Hepatocyte (in vitro differentiated cells): Measurements from ENCODE around the gene EFHC2. TPM values are rescaled to one million over a fixed set of nuclear protein-coding genes. Genes with fewer than 3 reads are reported as not detected.

Source experiments
- DNase-seq: peaks from one replicate; pipeline ENCODE4 v3.0.0-alpha.2; 2016; ENCODE audit warnings: low spot score
- H2AFZ ChIP-seq: fragments of 200-600 bp; sonication (generic); 2 replicates; pipeline ENCODE4 v1.6.0; 2016; ENCODE audit warnings: antibody characterized with exemption, mild to moderate bottlenecking
- H3K27ac ChIP-seq: fragments of 200-600 bp; sonication (generic); 2 replicates; pipeline ENCODE4 v1.5.1; 2016; ENCODE audit warnings: mild to moderate bottlenecking
- H3K27me3 ChIP-seq: fragments of 200-600 bp; sonication (generic); 2 replicates; pipeline ENCODE4 v1.6.1; 2016
- H3K36me3 ChIP-seq: fragments of 200-600 bp; sonication (generic); replicated peaks from 2 replicates; pipeline ENCODE4 v1.5.1; 2016; ENCODE audit warnings: low read depth; ENCODE audit not compliant: insufficient read depth
- H3K4me1 ChIP-seq: fragments of 200-600 bp; sonication (generic); 2 replicates; pipeline ENCODE4 v1.5.1; 2016; ENCODE audit warnings: mild to moderate bottlenecking, moderate library complexity; ENCODE audit not compliant: insufficient read depth
- H3K4me2 ChIP-seq: fragments of 200-600 bp; sonication (generic); 2 replicates; pipeline ENCODE4 v1.6.0; 2016
- H3K4me3 ChIP-seq: fragments of 200-600 bp; sonication (generic); 2 replicates; pipeline ENCODE4 v1.5.1; 2016; ENCODE audit warnings: mild to moderate bottlenecking
- H3K79me2 ChIP-seq: fragments of 200-600 bp; sonication (generic); 2 replicates; pipeline ENCODE4 v1.6.0; 2017; ENCODE audit warnings: mild to moderate bottlenecking
- H3K9me2 ChIP-seq: fragments of 200-600 bp; sonication (generic); replicated peaks from 2 replicates; pipeline ENCODE4 v1.6.0; 2017; ENCODE audit warnings: mild to moderate bottlenecking; ENCODE audit not compliant: insufficient read depth
- H3K9me3 ChIP-seq: fragments of 200-600 bp; sonication (generic); 2 replicates; pipeline ENCODE4 v1.5.1; 2016; ENCODE audit warnings: low read depth, mild to moderate bottlenecking
- H4K20me1 ChIP-seq: fragments of 200-600 bp; sonication (generic); 2 replicates; pipeline ENCODE4 v1.6.0; 2016; ENCODE audit warnings: mild to moderate bottlenecking; ENCODE audit not compliant: insufficient read depth, poor library complexity, severe bottlenecking
- EZH2 ChIP-seq: fragments of 200-600 bp; sonication (generic); IDR thresholded peaks from 2 replicates; pipeline ENCODE4 v1.6.1; 2016; ENCODE audit warnings: antibody characterized with exemption, mild to moderate bottlenecking, borderline replicate concordance
- EZH2phosphoT487 ChIP-seq: fragments of 200-600 bp; sonication (generic); IDR thresholded peaks from one replicate; pipeline ENCODE4 v1.6.1; 2018; ENCODE audit warnings: antibody characterized with exemption, mild to moderate bottlenecking, low read depth, moderate library complexity; ENCODE audit not compliant: unreplicated experiment, severe bottlenecking
- WGBS: methylation state at CpG from one replicate; pipeline ENCODE4 v1.1.6; 2016; ENCODE audit warnings: low lambda C conversion rate; ENCODE audit errors: missing lambda C conversion rate; 5-methylcytosine and 5-hydroxymethylcytosine counted together
- polyA plus RNA-seq: library from polyadenylated mRNA; unstranded; fragments of >200 nt; fragmentation: Nextera tagmentation; extraction: Ambion mirVana; gene quantifications from 2 replicates; pipeline ENCODE4 v1.2.1, GENCODE V29; 2016
- total RNA-seq: library from RNA; depleted of rRNA; stranded (reverse); fragments of >200 nt; gene quantifications from 2 replicates; pipeline ENCODE4 v1.2.3, GENCODE V29; 2014
- TF ChIP-seq, protein P1 (sequence below): fragments of 200-600 bp; sonication (generic); IDR thresholded peaks from 2 replicates; pipeline ENCODE4 v1.5.1; 2016; ENCODE audit warnings: antibody characterized with exemption, mild to moderate bottlenecking; ENCODE audit not compliant: poor library complexity

EFHC2 gene
- total and polyA plus RNA-seq, 2 experiments from 2014 or later: 1.3 to 1.8 TPM

DNA sequence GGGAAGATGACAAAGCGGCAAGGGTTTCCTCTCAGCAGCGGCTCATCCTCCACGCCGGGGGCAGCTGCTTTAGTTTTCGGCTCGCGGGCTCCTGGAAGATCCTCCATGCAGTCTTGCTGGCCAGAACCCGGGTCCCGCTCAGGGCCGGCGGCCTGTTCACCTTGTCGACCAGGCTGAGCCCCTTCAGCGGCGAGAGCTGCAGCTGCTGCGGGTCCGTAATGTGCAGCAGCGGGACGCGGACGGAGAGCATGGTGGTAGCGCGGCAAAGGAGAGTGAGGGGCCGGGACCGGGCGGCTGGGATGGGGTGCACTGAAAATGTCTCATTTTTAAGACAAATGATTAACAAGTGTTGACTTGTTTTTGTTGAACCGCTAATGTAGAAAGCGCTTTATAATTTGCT lies 33.2 kb downstream of the EFHC2 start:
- no peaks in the 10 kb centered on the region for H3K9me3 ChIP-seq
- H3K36me3 ChIP-seq: no peaks in the 10 kb centered on the region
- H3K4me3 ChIP-seq: no peak overlapping the region
- 97% methylated on average over 27 of the region's 27 CpGs for WGBS
- H3K79me2 ChIP-seq: no peaks in the 10 kb centered on the region
- no peak overlapping the region for H3K27ac ChIP-seq
- no peak for DNase-seq
- no peak for TF ChIP-seq EZH2
- TF ChIP-seq, protein P1, sequence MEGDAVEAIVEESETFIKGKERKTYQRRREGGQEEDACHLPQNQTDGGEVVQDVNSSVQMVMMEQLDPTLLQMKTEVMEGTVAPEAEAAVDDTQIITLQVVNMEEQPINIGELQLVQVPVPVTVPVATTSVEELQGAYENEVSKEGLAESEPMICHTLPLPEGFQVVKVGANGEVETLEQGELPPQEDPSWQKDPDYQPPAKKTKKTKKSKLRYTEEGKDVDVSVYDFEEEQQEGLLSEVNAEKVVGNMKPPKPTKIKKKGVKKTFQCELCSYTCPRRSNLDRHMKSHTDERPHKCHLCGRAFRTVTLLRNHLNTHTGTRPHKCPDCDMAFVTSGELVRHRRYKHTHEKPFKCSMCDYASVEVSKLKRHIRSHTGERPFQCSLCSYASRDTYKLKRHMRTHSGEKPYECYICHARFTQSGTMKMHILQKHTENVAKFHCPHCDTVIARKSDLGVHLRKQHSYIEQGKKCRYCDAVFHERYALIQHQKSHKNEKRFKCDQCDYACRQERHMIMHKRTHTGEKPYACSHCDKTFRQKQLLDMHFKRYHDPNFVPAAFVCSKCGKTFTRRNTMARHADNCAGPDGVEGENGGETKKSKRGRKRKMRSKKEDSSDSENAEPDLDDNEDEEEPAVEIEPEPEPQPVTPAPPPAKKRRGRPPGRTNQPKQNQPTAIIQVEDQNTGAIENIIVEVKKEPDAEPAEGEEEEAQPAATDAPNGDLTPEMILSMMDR: no peak
- no peak for TF ChIP-seq EZH2phosphoT487
- H3K4me2 ChIP-seq: no peak overlapping the region
- no peaks in the 10 kb centered on the region for H4K20me1 ChIP-seq
- H3K9me2 ChIP-seq: no peaks in the 10 kb centered on the region
- no peaks in the 10 kb centered on the region for H3K27me3 ChIP-seq
- H3K4me1 ChIP-seq: no peaks in the 10 kb centered on the region
- no peak overlapping the region for H2AFZ ChIP-seq

DNA sequence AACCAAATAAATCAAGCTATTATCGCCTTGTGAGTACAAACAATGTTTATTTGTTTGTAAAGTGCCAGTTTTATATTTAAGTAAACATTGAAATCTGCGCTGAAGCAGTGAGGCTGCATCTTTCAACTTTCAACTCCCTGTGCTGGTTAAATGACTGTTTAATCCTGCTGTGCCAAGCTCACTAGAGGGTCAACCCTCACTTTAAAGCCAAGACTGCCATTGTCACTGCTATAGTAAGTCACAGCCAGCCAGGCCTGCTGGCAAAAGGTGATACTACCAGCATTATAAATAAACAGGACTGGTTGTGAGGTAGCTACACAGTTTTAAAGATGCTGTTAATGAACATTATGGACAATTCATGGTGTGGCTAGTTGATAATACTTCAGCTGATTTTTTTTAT lies 34.6 kb downstream of the EFHC2 start:
- Histone ChIP-seq H3K9me3 (no peaks in the 10 kb centered on the region), H2AFZ (no peak overlapping the region), H3K27ac (no peak overlapping the region), H3K4me1 (no peaks in the 10 kb centered on the region), H4K20me1 (no peaks in the 10 kb centered on the region), H3K79me2 (no peaks in the 10 kb centered on the region), H3K4me2 (no peak overlapping the region), H3K4me3 (no peak overlapping the region), H3K9me2 (no peaks in the 10 kb centered on the region), H3K36me3 (no peaks in the 10 kb centered on the region), H3K27me3 (no peaks in the 10 kb centered on the region)
- DNase-seq: no peak
- TF ChIP-seq EZH2phosphoT487: no peak
- WGBS: 55% methylated on average over 2 of the region's 2 CpGs

DNA sequence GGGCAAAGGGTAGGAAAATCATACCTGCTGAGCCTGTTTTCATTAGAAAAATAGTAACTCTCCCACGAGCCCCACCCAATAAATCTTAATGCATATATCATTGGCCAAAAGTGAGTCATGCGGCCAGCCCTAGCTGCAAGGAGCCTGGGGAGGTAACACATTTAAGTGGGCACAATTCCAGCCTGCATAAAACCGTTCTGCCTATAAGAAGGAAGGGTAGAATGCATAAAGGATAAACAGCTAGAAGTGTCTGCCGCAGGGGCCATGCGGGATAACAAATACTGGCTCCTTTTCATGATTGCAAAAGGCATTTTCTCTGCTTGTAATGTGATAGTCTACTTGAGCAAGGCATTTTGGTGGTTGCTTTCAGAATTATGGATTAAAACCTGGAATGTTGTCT lies 37.1 kb downstream of the EFHC2 start:
- WGBS: 62% methylated on average over 5 of the region's 5 CpGs
- no peaks in the 10 kb centered on the region for H3K79me2 ChIP-seq

DNA sequence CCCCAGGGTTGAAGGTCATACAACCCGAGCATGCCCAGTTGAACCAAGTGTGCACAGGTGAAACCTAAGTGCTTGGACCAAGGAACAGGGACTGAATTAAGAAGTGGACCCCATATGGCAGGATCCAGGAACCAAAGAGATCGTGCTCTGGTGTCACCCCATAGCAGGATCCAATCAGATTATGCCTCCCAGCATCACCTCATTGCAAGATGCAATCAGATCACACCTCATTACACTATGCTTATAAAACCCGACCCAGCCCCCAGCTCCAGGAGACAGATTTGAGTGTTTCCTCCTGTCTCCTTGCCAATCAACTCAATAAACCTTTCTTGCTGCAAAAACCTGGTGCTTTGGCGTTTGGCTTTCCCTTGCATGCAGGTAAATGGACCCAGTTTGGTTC lies 37.6 kb downstream of the EFHC2 start:
- peak; percentile 4 for DNase-seq
- Histone ChIP-seq H3K27ac (peak overlapping the region; percentile 45), H3K9me2 (no peaks in the 10 kb centered on the region), H3K9me3 (no peaks in the 10 kb centered on the region), H2AFZ (no peak overlapping the region), H3K4me1 (no peaks in the 10 kb centered on the region), H4K20me1 (no peaks in the 10 kb centered on the region), H3K36me3 (no peaks in the 10 kb centered on the region), H3K4me3 (no peak overlapping the region), H3K27me3 (no peaks in the 10 kb centered on the region), H3K4me2 (no peak overlapping the region), H3K79me2 (no peaks in the 10 kb centered on the region)
- 62% methylated on average over 4 of the region's 4 CpGs for WGBS
- TF ChIP-seq, protein P1: no peak
- TF ChIP-seq EZH2phosphoT487 (no peak), EZH2 (no peak)

More for the DNA sequence above, 37.1 kb downstream of the EFHC2 start:
- peak; percentile 39 for DNase-seq
- H3K36me3 ChIP-seq: no peaks in the 10 kb centered on the region
- no peaks in the 10 kb centered on the region for H3K9me2 ChIP-seq
- H3K4me1 ChIP-seq: no peaks in the 10 kb centered on the region
- H3K4me2 ChIP-seq: no peak overlapping the region
- peak overlapping the region; percentile 55 for H3K27ac ChIP-seq
- no peak overlapping the region for H2AFZ ChIP-seq
- H3K9me3 ChIP-seq: no peaks in the 10 kb centered on the region
- H3K27me3 ChIP-seq: no peaks in the 10 kb centered on the region
- no peaks in the 10 kb centered on the region for H4K20me1 ChIP-seq
- TF ChIP-seq EZH2: no peak
- TF ChIP-seq, protein P1: no peak
- no peak for TF ChIP-seq EZH2phosphoT487
- H3K4me3 ChIP-seq: no peak overlapping the region
